AG09319 (cell line): Measurements from ENCODE around the gene TYMP.
"Not testable (repeated sequence)": the region's sequence is repeated elsewhere in the genome, so short reads cannot be mapped to it uniquely, and the experiment has no call there.

ENCODE experiments used
- DNase-seq: peaks from one replicate; pipeline ENCODE4 v3.0.0-alpha.2; 2010; ENCODE audit warnings: low read depth; ENCODE audit errors: extremely low read depth
- CTCF ChIP-seq: IDR thresholded peaks from 2 replicates; pipeline ENCODE4 v1.5.1; 2011; ENCODE audit warnings: low read depth, mild to moderate bottlenecking, inconsistent platforms, low read length, moderate library complexity

Gene TYMP

GRCh38 chr22:50520826-50521453 lies 8.9 kb downstream of the TYMP start:
- no peak for DNase-seq
- no peak for TF ChIP-seq CTCF

GRCh38 chr22:50520184-50520583 lies 9.6 kb downstream of the TYMP start:
- not testable (repeated sequence) for DNase-seq

GRCh38 chr22:50519151-50519550 lies 10.7 kb downstream of the TYMP start:
- no peak for TF ChIP-seq CTCF
- DNase-seq: no peak

GRCh38 chr22:50518606-50519005 lies 11.2 kb downstream of the TYMP start:
- no peak for TF ChIP-seq CTCF
- DNase-seq: no peak

GRCh38 chr22:50517495-50518260 lies 12.1 kb downstream of the TYMP start:
- TF ChIP-seq CTCF: no peak
- DNase-seq: no peak

- no peak for TF ChIP-seq CTCF
Measured at GRCh38 chr22:50516891-50517290, 12.9 kb downstream of the TYMP start.

GRCh38 chr22:50516068-50516467 lies 13.7 kb downstream of the TYMP start:
- DNase-seq: no peak
- TF ChIP-seq CTCF: no peak

More at GRCh38 chr22:50516891-50517290, 12.9 kb downstream of the TYMP start:
- DNase-seq: no peak
